Retinal pigment epithelial cell (primary cell): ENCODE data around the gene SMARCA2.

ENCODE experiments used
- DNase-seq: peaks from one replicate; pipeline ENCODE4 v3.0.0-alpha.2; 2010; ENCODE audit warnings: low read depth
- H3K4me3 ChIP-seq: 2 replicates; pipeline ENCODE4 v1.5.1; 2011; ENCODE audit warnings: mild to moderate bottlenecking, low read length, control low read depth, moderate library complexity
- CTCF ChIP-seq: conservative IDR thresholded peaks from 2 replicates; pipeline ENCODE4 v1.5.1; 2011; ENCODE audit warnings: low read depth, low read length, control low read depth, inconsistent platforms

The SMARCA2 gene

DNA sequence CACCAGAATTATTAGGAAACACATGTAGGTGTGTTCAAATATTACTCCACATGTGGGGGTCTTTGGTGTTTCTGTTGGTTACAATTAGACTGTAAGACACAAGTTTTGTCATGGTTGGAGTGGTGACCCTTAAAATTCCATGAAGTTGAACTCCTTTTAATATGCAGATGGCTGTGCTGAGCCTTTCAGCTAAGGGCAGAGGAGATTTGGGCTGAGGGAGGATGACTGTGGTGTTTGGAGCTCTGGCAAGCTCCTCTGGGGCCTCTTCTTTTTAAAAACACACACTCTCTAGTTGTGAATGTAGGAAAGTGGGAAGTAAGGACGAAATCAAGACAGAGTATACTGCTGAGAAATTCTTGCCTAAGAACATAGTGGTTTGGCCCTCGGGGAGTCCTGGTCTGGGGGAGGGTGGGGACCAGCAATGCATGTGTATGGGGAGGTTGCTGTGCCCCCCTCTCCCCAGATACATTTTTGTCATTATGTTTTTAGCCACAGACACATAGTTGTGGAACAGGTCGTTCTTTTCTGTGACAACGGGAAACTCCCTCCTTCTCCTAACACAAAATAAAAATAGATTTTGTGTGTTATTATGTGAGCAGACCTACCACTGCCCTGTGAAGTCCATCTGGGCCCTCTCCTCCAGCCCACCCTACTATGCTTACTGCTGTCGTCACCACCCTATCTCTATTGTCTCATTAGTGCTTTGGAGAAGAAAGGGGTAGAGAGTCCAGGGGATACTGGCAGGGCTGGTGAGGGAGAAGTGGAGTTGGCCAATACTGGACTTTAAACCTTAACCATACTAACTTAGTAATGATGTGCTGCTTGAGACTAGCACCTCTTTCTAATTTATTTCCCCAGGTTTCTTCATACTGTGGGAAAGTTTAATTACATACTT, 10.0 kb downstream of the SMARCA2 start:
- no peak for DNase-seq
- H3K4me3 ChIP-seq: no peak overlapping the region
- no peak for TF ChIP-seq CTCF

DNA sequence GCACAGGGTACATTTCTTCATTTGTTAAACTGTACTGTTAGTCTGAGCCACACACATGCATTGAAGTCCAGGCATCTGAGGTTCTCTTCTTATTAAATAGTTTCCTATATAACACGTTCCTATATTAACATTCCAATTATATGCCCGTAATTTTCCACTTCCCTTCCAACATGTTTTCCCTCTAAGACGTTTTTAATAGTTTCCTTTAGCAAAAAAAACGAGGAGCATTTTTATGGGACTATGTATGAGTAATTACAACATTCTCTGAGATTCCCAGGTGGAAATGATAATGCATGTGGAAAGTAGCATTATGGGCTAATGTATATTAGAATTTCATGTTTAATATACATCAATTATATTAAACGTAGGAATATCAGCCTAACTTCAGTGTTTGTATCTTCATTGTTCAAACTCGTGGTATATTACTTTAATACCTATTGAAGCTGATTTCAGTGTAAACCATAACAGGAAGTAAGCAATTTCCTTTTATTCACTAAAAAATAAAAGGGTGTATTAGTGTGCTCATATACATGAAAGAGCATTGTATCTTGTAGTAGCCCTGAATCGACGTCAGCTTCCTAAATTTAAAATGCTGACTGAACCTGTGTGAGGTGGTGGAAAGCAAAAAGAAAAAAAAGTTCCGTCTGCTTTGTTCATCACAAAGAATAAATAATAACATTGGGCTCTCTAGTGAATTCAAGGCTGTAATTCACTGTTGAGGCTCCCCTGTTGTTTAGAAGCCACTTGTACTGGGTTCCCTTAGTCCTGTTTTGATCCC, 11.3 kb downstream of the SMARCA2 start:
- no peak for DNase-seq
- H3K4me3 ChIP-seq: no peak overlapping the region
- TF ChIP-seq CTCF: no peak

- no peak overlapping the region for H3K4me3 ChIP-seq
- no peak for DNase-seq
- no peak for TF ChIP-seq CTCF
Observed at GRCh38 chr9:2027543-2028160, 12.5 kb downstream of the SMARCA2 start.

DNA sequence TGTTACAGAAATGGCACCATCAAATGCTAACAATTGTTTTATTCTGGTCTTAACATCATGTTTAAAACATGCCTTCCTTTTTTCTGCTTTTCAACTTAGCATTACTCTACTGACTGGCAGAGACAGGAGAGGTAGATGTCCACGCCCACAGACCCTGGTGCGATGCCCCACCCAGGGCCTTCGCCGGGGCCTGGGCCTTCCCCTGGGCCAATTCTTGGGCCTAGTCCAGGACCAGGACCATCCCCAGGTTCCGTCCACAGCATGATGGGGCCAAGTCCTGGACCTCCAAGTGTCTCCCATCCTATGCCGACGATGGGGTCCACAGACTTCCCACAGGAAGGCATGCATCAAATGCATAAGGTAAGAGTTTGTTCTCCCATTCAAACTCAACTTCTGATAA, 13.7 kb downstream of the SMARCA2 start:
- no peak overlapping the region for H3K4me3 ChIP-seq
- TF ChIP-seq CTCF: no peak
- DNase-seq: no peak

- DNase-seq: no peak
- H3K4me3 ChIP-seq: no peak overlapping the region
- TF ChIP-seq CTCF: no peak
Observed at GRCh38 chr9:2029666-2030170, 14.6 kb downstream of the SMARCA2 start.

DNA sequence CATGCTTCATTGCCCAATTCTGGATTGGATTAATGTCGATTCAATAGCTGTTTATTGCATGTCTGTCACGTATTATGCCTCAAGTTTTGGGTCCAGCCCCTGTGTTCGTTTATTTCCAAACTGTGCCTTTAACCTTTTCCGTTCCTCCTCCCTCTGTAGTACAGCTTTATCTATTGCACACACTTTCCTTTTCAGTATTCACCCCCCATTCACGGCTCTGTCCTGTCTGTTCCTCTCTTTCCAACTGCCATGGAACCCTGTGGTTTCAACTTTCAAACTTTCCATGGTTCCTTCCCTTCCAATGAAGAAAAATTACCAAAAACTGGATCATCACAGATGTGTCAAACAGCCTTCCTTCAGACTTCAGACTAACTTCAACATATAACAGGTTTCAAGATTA, 17.1 kb downstream of the SMARCA2 start:
- no peak for TF ChIP-seq CTCF
- no peak overlapping the region for H3K4me3 ChIP-seq
- DNase-seq: no peak
